ENCODE measurements around the gene OR2AE1. TPM values are rescaled to one million over a fixed set of nuclear protein-coding genes. Genes with fewer than 3 reads are reported as not detected.

OR2AE1 gene
- polyA plus RNA-seq, 6 donors from 2014 or later, result not detected

Other genes starting within 250 kb of the OR2AE1 start
- gene CYP3A5, start 197.0 kb downstream of the OR2AE1 start, polyA plus RNA-seq (ENCODE audit: low read depth in 6 of 6), result under 1 TPM in 2 of 6 donors, not detected in 4; 0.40 to 0.52 TPM
- gene CYP3A7, start 141.8 kb downstream of the OR2AE1 start, polyA plus RNA-seq (ENCODE audit: low read depth in 6 of 6), result not detected
- gene CYP3A4, start 92.8 kb downstream of the OR2AE1 start, polyA plus RNA-seq (ENCODE audit: low read depth in 6 of 6), result not detected
- not detected for gene CYP3A43, start 49.0 kb downstream of the OR2AE1 start, polyA plus RNA-seq (ENCODE audit: low read depth in 6 of 6)
- gene TRIM4, start 42.5 kb upstream of the OR2AE1 start, polyA plus RNA-seq (ENCODE audit: low read depth in 6 of 6), result 10 to 100 TPM; 12.6 to 39.2 (median 23.1) TPM
- gene GJC3, start 52.6 kb upstream of the OR2AE1 start, polyA plus RNA-seq (ENCODE audit: low read depth in 6 of 6), result not detected
- gene AZGP1, start 99.0 kb upstream of the OR2AE1 start, polyA plus RNA-seq (ENCODE audit: low read depth in 6 of 6), result not detected
- 10 to 100 TPM; 14.7 to 54.3 (median 36.7) TPM for gene ZKSCAN1, start 138.6 kb upstream of the OR2AE1 start, polyA plus RNA-seq (ENCODE audit: low read depth in 6 of 6)
- 1 to 10 TPM; 4.7 to 9.8 (median 5.7) TPM for gene ZSCAN21, start 172.7 kb upstream of the OR2AE1 start, polyA plus RNA-seq (ENCODE audit: low read depth in 6 of 6)
- gene ZNF3, start 204.7 kb upstream of the OR2AE1 start, polyA plus RNA-seq (ENCODE audit: low read depth in 6 of 6), result 10 to 100 TPM; 14.6 to 34.4 (median 21.8) TPM
- gene COPS6, start 211.9 kb upstream of the OR2AE1 start, polyA plus RNA-seq (ENCODE audit: low read depth in 6 of 6), result 100 to 1,000 TPM; 109 to 249 (median 128) TPM
- gene MCM7, start 224.4 kb upstream of the OR2AE1 start, polyA plus RNA-seq (ENCODE audit: low read depth in 6 of 6), result 10 to 100 TPM; 39.0 to 59.9 (median 47.1) TPM
- 1 to 10 TPM; 3.3 to 6.8 (median 5.6) TPM for gene AP4M1, start 224.6 kb upstream of the OR2AE1 start, polyA plus RNA-seq (ENCODE audit: low read depth in 6 of 6)
- gene TAF6, start 242.3 kb upstream of the OR2AE1 start, polyA plus RNA-seq (ENCODE audit: low read depth in 6 of 6), result 10 to 100 TPM; 16.8 to 32.2 (median 21.6) TPM
- gene CNPY4, start 242.6 kb upstream of the OR2AE1 start, polyA plus RNA-seq (ENCODE audit: low read depth in 6 of 6), result 1 to 10 TPM in 5 of 6 donors, not detected in 1; 4.9 to 8.6 (median 5.8) TPM
- 1 to 10 TPM; 1.7 to 4.2 (median 2.4) TPM for gene MBLAC1, start 249.9 kb upstream of the OR2AE1 start, polyA plus RNA-seq (ENCODE audit: low read depth in 6 of 6)

Data from naive B cell (primary cell).